ENCODE measurements around the gene POLR2A. TPM values are rescaled to one million over a fixed set of nuclear protein-coding genes. Genes with fewer than 3 reads are reported as not detected.
A peak's percentile ranks its signal among the peaks of the same experiment; 100 is the strongest.

Gene POLR2A
- polyA plus RNA-seq, 3 donors = 12.1 to 27.9 (median 25.4) TPM

DNA sequence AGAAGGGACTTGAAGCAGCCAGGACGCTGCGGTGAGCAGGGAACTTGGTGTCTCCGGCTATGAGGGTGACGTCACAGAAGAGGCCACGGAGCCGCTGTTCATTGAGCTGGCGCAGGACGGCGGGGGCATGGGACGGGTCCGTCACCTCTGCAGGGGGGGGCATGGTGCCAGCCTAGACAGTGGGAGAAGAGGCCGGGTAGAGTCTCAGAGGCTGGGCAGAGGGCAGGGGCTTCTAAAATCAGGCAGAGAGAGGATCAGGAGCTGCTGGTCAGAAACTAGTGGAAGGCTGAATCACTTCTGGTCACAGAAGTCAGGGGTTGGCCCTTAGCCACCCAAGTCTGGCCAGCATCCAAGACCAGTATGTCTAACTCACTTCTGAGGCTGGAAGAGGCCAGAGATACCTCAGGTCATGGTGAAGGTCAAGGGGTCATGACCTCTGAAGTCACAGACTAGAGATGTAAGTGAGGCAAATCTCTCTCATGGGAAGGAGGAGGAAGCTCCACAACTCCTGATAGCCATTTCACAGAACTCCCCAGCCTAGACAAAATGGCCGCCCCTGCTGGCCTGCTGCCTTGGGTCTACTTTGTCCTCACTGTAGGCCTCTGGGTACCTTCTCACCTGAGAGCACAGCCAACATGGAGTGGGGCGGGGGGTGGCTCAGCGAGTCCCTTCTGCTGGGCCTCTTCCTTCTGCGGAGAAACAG is 17.4 kb upstream of the POLR2A start:
- Mint-ChIP-seq H3K27me3 (ENCODE audit: low read depth in 3 of 3) (no peaks in the 10 kb centered on the region), H3K4me3 (peak overlapping the region; percentile 41 to 82), H3K27ac (peak overlapping the region; percentile 88 to 97 (median 94)), H3K9me3 (no peaks in the 10 kb centered on the region), H3K4me1 (peaks cover 22% of the 10 kb centered on the region), H3K36me3 (peaks cover 20 to 38% of the 10 kb centered on the region in 2 donors)
- no peaks in the 10 kb centered on the region for H3K27me3 ChIP-seq (ENCODE audit: control insufficient read depth in 2 of 2, insufficient read depth in 2 of 2, low read length in 2 of 2)
- TF ChIP-seq, protein P1, sequence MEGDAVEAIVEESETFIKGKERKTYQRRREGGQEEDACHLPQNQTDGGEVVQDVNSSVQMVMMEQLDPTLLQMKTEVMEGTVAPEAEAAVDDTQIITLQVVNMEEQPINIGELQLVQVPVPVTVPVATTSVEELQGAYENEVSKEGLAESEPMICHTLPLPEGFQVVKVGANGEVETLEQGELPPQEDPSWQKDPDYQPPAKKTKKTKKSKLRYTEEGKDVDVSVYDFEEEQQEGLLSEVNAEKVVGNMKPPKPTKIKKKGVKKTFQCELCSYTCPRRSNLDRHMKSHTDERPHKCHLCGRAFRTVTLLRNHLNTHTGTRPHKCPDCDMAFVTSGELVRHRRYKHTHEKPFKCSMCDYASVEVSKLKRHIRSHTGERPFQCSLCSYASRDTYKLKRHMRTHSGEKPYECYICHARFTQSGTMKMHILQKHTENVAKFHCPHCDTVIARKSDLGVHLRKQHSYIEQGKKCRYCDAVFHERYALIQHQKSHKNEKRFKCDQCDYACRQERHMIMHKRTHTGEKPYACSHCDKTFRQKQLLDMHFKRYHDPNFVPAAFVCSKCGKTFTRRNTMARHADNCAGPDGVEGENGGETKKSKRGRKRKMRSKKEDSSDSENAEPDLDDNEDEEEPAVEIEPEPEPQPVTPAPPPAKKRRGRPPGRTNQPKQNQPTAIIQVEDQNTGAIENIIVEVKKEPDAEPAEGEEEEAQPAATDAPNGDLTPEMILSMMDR (IDR thresholded peaks at IDR 0.05) = no peak
- H3K9ac ChIP-seq (ENCODE audit: insufficient read depth, low read length, poor library complexity, severe bottlenecking) = peak overlapping the region; percentile 45
- WGBS (ENCODE audit: insufficient coverage) = 43% methylated on average over 14 of the region's 16 CpGs
- peak overlapping the region; percentile 80 to 85 for H3K27ac ChIP-seq (ENCODE audit: low read depth in 1 of 2, low read length in 2 of 2)
- H3K4me1 ChIP-seq (ENCODE audit: control insufficient read depth in 1 of 2, insufficient read depth in 2 of 2, low read length in 2 of 2) = peaks cover 21 to 26% of the 10 kb centered on the region in 2 donors
- H2AFZ ChIP-seq (ENCODE audit: insufficient read depth, low read depth, low read length, poor library complexity, severe bottlenecking) = peak overlapping the region; percentile 62
- intact Hi-C loops (cut with micrococcal nuclease) = loop anchor here in 1 of 2 donors (1.0 kb wide), 1 partner anchor 11 kb away; no protein-coding TSS in a partner anchor
- peaks cover 22 to 33% of the 10 kb centered on the region in 2 donors for H3K36me3 ChIP-seq (replicated peaks in 1 of 2; ENCODE audit: control insufficient read depth in 1 of 2, insufficient read depth in 2 of 2, low read length in 2 of 2)
- peak overlapping the region; percentile 63 for H3K4me2 ChIP-seq (replicated peaks; ENCODE audit: extremely low read depth, low read length, poor library complexity, severe bottlenecking)
- H3K4me3 ChIP-seq (replicated peaks in 1 of 3; ENCODE audit: low read depth in 2 of 3, low read length in 3 of 3) = peak overlapping the region in 1 of 3 experiments; percentile 46
- H3K9me3 ChIP-seq (replicated peaks in 1 of 2; ENCODE audit: control insufficient read depth in 1 of 2, insufficient read depth in 1 of 2, low read length in 2 of 2) = no peaks in the 10 kb centered on the region
- DNase-seq = peak; percentile 81 to 89 (median 87)
- no peaks in the 10 kb centered on the region for H4K20me1 ChIP-seq (ENCODE audit: insufficient read depth, low read length)
- H3K79me2 ChIP-seq (ENCODE audit: insufficient read depth, low read length) = peaks cover 22% of the 10 kb centered on the region

DNA sequence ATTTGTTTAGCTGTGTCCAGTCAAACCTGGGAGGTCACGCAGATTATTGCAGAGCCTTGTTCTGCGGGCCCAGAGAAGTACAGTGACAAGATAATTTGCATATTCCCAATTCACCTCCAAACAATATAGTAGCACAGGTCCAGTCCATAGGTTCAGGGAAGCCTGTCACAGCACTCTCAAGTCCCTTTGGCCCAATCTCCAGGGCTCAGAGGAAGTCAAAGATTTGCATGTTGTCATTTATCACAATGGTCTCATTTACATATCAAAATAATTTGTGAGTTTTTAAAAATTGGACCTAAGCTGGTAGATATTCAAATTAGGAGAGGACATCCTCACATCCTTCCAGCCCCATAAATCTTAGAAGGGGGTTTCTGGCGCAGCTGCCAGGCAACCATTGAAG is 16.7 kb upstream of the POLR2A start:
- peaks cover 21 to 28% of the 10 kb centered on the region in 2 donors for H3K4me1 ChIP-seq (ENCODE audit: control insufficient read depth in 1 of 2, insufficient read depth in 2 of 2, low read length in 2 of 2)
- H3K27ac Mint-ChIP-seq = peak overlapping the region; percentile 88 to 97 (median 94)
- H3K4me2 ChIP-seq (replicated peaks; ENCODE audit: extremely low read depth, low read length, poor library complexity, severe bottlenecking) = peak overlapping the region; percentile 63
- H3K4me1 Mint-ChIP-seq = peaks cover 26% of the 10 kb centered on the region
- H3K27me3 ChIP-seq (ENCODE audit: control insufficient read depth in 2 of 2, insufficient read depth in 2 of 2, low read length in 2 of 2) = no peaks in the 10 kb centered on the region
- 65% methylated on average over 2 of the region's 3 CpGs for WGBS (ENCODE audit: insufficient coverage)
- TF ChIP-seq, protein P1 (IDR thresholded peaks at IDR 0.05) = no peak
- intact Hi-C loops (cut with micrococcal nuclease) = no loop called here
- peak overlapping the region; percentile 60 for H2AFZ ChIP-seq (ENCODE audit: insufficient read depth, low read depth, low read length, poor library complexity, severe bottlenecking)
- H3K4me3 Mint-ChIP-seq = no peak overlapping the region
- H3K9me3 Mint-ChIP-seq = no peaks in the 10 kb centered on the region
- peaks cover 20 to 38% of the 10 kb centered on the region in 2 donors for H3K36me3 Mint-ChIP-seq
- H3K27me3 Mint-ChIP-seq (ENCODE audit: low read depth in 3 of 3) = no peaks in the 10 kb centered on the region
- no peak for DNase-seq
- H3K9ac ChIP-seq (ENCODE audit: insufficient read depth, low read length, poor library complexity, severe bottlenecking) = peak overlapping the region; percentile 37
- H4K20me1 ChIP-seq (ENCODE audit: insufficient read depth, low read length) = no peaks in the 10 kb centered on the region
- peaks cover 19 to 28% of the 10 kb centered on the region in 2 donors for H3K36me3 ChIP-seq (replicated peaks in 1 of 2; ENCODE audit: control insufficient read depth in 1 of 2, insufficient read depth in 2 of 2, low read length in 2 of 2)
- peaks cover 24% of the 10 kb centered on the region for H3K79me2 ChIP-seq (ENCODE audit: insufficient read depth, low read length)
- peak overlapping the region; percentile 80 to 85 for H3K27ac ChIP-seq (ENCODE audit: low read depth in 1 of 2, low read length in 2 of 2)
- no peaks in the 10 kb centered on the region for H3K9me3 ChIP-seq (replicated peaks in 1 of 2; ENCODE audit: control insufficient read depth in 1 of 2, insufficient read depth in 1 of 2, low read length in 2 of 2)
- peak overlapping the region in 1 of 3 experiments; percentile 46 for H3K4me3 ChIP-seq (replicated peaks in 1 of 3; ENCODE audit: low read depth in 2 of 3, low read length in 3 of 3)

Data from CD14-positive monocyte (primary cell).